K562 (cell line): Measurements from ENCODE around the gene RGS7BP. TPM values are rescaled to one million over a fixed set of nuclear protein-coding genes. Genes with fewer than 3 reads are reported as not detected.

Experiments
- ATAC-seq: fragments of 200-7000 bp; cut with Tn5 transposase; 3 replicates; pipeline ENCODE4 v1.9.1; 2020; ENCODE audit warnings: moderate library complexity
- BruUV-seq: library from RNA; stranded (reverse); fragments of 400-500 nt; replicated peaks from 2 replicates; lab custom pipeline; 2021; lab: Mats Ljungman, UMichigan
- CTCF ChIA-PET: fragments of 300-600 bp; formaldehyde crosslinking; extraction: SDS; loops from one replicate; lab custom pipeline; 2021; ENCODE audit warnings: low intra/inter-chr PET ratio; lab: Yijun Ruan, JAX
- POLR2A ChIA-PET: fragments of 300-600, 350-650 bp; sonication (Branson Sonifier 250); formaldehyde crosslinking; extraction: SDS; loops from one replicate; lab custom pipeline; 2021; ENCODE audit warnings: antibody characterized with exemption, inconsistent platforms; lab: Yijun Ruan, JAX
- DNase-seq, 4 experiments: peaks; one replicate each; pipeline versions ENCODE4 v3.0.0 to v3.0.0-alpha.2; 2011 to 2018; ENCODE audit warnings: low spot score in 3 of 4, mixed read lengths in 3 of 4; ENCODE audit errors: extremely low read depth in 1 of 4
- FAIRE-seq: peaks from 2 replicates; lab custom pipeline; 2011; peaks lifted over from hg19 to GRCh38; lab: Jason Lieb, UNC
- H2AFZ ChIP-seq: 2 replicates; pipeline ENCODE4 v1.6.0; 2011; ENCODE audit warnings: low read depth, low read length, control low read depth, inconsistent platforms
- H3K27ac ChIP-seq: fragments of 200-600 bp; 3 replicates; pipeline ENCODE4 v1.8.0; 2011; ENCODE audit warnings: low read depth, mild to moderate bottlenecking, control low read depth, inconsistent platforms, low read length, moderate library complexity, mixed read lengths; ENCODE audit errors: extremely low read depth
- H3K27me3 ChIP-seq, 2 experiments: fragments of 300-600 bp in 1 of 2; 2 replicates in 1 of 2; 3 replicates in 1 of 2; pipeline versions ENCODE4 v1.6.0 to v1.8.0; 2011; ENCODE audit warnings: inconsistent platforms in 2 of 2, low read length in 2 of 2, mild to moderate bottlenecking in 1 of 2, mixed read lengths in 1 of 2, moderate library complexity in 1 of 2; ENCODE audit not compliant: control insufficient read depth in 2 of 2, insufficient read depth in 2 of 2
- H3K36me3 ChIP-seq: fragments of 300-600 bp; 3 replicates; pipeline ENCODE4 v1.8.0; 2011; ENCODE audit warnings: mild to moderate bottlenecking, low read length, inconsistent platforms; ENCODE audit not compliant: control insufficient read depth, insufficient read depth
- H3K4me1 ChIP-seq, 2 experiments: fragments of 200-600 bp in 1 of 2; replicated peaks in 1 of 2; 2 replicates in 1 of 2; 3 replicates in 1 of 2; pipeline versions ENCODE4 v1.5.1 to v1.8.0; 2011; ENCODE audit warnings: inconsistent platforms in 2 of 2, low read length in 2 of 2, mild to moderate bottlenecking in 1 of 2, mixed read lengths in 1 of 2, moderate library complexity in 1 of 2; ENCODE audit not compliant: control insufficient read depth in 2 of 2, insufficient read depth in 2 of 2
- H3K4me2 ChIP-seq: 2 replicates; pipeline ENCODE4 v1.6.1; 2011; ENCODE audit warnings: low read length, control low read depth, inconsistent platforms, mixed read lengths; ENCODE audit not compliant: insufficient read depth
- H3K4me3 ChIP-seq: fragments of 200-600 bp; sonication (generic), shearing (Covaris generic); 2 replicates; pipeline ENCODE4 v1.5.1; 2016; ENCODE audit warnings: control low read depth, inconsistent platforms
- H3K79me2 ChIP-seq: fragments of 200-600 bp; 3 replicates; pipeline ENCODE4 v1.8.0; 2011; ENCODE audit warnings: low read length, inconsistent platforms; ENCODE audit not compliant: control insufficient read depth, insufficient read depth
- H3K9ac ChIP-seq, 2 experiments: 2 replicates each; pipeline versions ENCODE4 v1.6.0 to v1.6.1; 2011; ENCODE audit warnings: low read depth in 2 of 2, low read length in 2 of 2, control low read depth in 1 of 2, inconsistent platforms in 1 of 2, mild to moderate bottlenecking in 1 of 2, mixed read lengths in 1 of 2; ENCODE audit not compliant: insufficient read depth in 1 of 2
- H3K9me1 ChIP-seq: one replicate; pipeline ENCODE4 v1.6.0; 2011; ENCODE audit warnings: inconsistent platforms, mild to moderate bottlenecking, low read length, moderate library complexity; ENCODE audit not compliant: control insufficient read depth, insufficient read depth
- H3K9me3 ChIP-seq: replicated peaks from 2 replicates; pipeline ENCODE4 v1.5.1; 2011; ENCODE audit warnings: low read depth, low read length, inconsistent platforms; ENCODE audit not compliant: control insufficient read depth, insufficient read depth
- H4K20me1 ChIP-seq: replicated peaks from 2 replicates; pipeline ENCODE4 v1.6.1; 2011; ENCODE audit warnings: low read length, inconsistent platforms, mixed read lengths; ENCODE audit not compliant: control insufficient read depth, insufficient read depth
- CREB3L1 ChIP-seq: fragments of 450-650 bp; IDR thresholded peaks from 2 replicates; pipeline ENCODE4 v1.6.1; 2014; ENCODE audit warnings: low read depth, mild to moderate bottlenecking, moderate library complexity, borderline replicate concordance
- ELF2 ChIP-seq: fragments of 250-450 bp; sonication (Bioruptor Pico); IDR thresholded peaks from 2 replicates; pipeline ENCODE4 v1.5.0; 2021; ENCODE audit warnings: mild to moderate bottlenecking
- FOSL1 ChIP-seq: fragments of 200-800 bp; sonication (Bioruptor generic); conservative IDR thresholded peaks from 2 replicates; pipeline ENCODE4 v1.6.1; 2016; ENCODE audit warnings: missing genetic modification characterization, missing compliant biosample characterization
- JUNB ChIP-seq: fragments of 450-650 bp; formaldehyde crosslinking; conservative IDR thresholded peaks from 2 replicates; pipeline ENCODE4 v1.4.0; 2020; ENCODE audit warnings: mild to moderate bottlenecking
- KDM5B ChIP-seq: fragments of 200-600 bp; sonication (generic); IDR thresholded peaks from 2 replicates; pipeline ENCODE4 v1.6.1; 2012; ENCODE audit warnings: low read depth, mild to moderate bottlenecking, moderate library complexity, low read length, control low read depth, inconsistent platforms; ENCODE audit not compliant: insufficient replicate concordance
- POLR2AphosphoS2 ChIP-seq: IDR thresholded peaks from 2 replicates; pipeline ENCODE4 v1.6.1; 2012; ENCODE audit warnings: low read length, improper control_type of control experiment
- PTBP1 ChIP-seq: fragments of 200-400 bp; formaldehyde crosslinking; IDR thresholded peaks from 2 replicates; pipeline ENCODE4 v1.6.1; 2017; ENCODE audit warnings: low read depth, low read length
- SIN3B ChIP-seq: fragments of 450-650 bp; IDR thresholded peaks from 2 replicates; pipeline ENCODE4 v1.6.1; 2017; ENCODE audit warnings: low read depth, mild to moderate bottlenecking, moderate library complexity
- SMAD3 ChIP-seq: fragments of 450-650 bp; formaldehyde crosslinking; conservative IDR thresholded peaks from 2 replicates; pipeline ENCODE4 v1.4.0; 2020; ENCODE audit warnings: mild to moderate bottlenecking
- SOX6 ChIP-seq: fragments of 450-650 bp; IDR thresholded peaks from 2 replicates; pipeline ENCODE4 v1.6.1; 2014; ENCODE audit warnings: mild to moderate bottlenecking
- STAG1 ChIP-seq: sonication (generic); formaldehyde crosslinking; IDR thresholded peaks from 2 replicates; pipeline ENCODE4 v1.5.0; 2020; ENCODE audit warnings: missing genetic modification reagents, borderline replicate concordance
- ZNF696 ChIP-seq: fragments of 250-450 bp; sonication (Bioruptor Pico); conservative IDR thresholded peaks from 2 replicates; pipeline ENCODE4 v1.4.0; 2020; ENCODE audit warnings: mild to moderate bottlenecking, moderate library complexity
- WGBS: fragments of 100-300 bp; shearing (Covaris generic); methylation state at CpG from one replicate; pipeline ENCODE4 v1.1.6; 2016; ENCODE audit warnings: low coverage, mixed read lengths; ENCODE audit not compliant: insufficient coverage; ENCODE audit errors: missing lambda C conversion rate; 5-methylcytosine and 5-hydroxymethylcytosine counted together
- in situ Hi-C: fragments of 300-500 bp; cut with MboI; formaldehyde crosslinking; loops from 4 replicates; pipeline ENCODE4 v1.15.0; 2018; ENCODE audit warnings: inconsistent platforms, mixed read lengths
- intact Hi-C: fragments of 100-400 bp; cut with micrococcal nuclease; formaldehyde crosslinking; loops from 2 replicates; pipeline ENCODE4 v1.14.2; 2022
- polyA plus RNA-seq, 8 experiments: library from polyadenylated mRNA; depleted of rRNA in 4 of 8; stranded (reverse) in 5 of 8; unstranded in 3 of 8; fragments of >200 nt; fragmentation: Nextera tagmentation in 2 of 8; fragmentation: Illumina TruSeq in 1 of 8; extraction: Ambion mirVana in 2 of 8; extraction: Trizol in 1 of 8; gene quantifications; 2 replicates each; pipeline versions ENCODE4 v1.2.1 to v1.2.3, GENCODE V29; 2011 to 2014; ENCODE audit warnings: inconsistent platforms in 1 of 8, missing spikeins in 1 of 8
- total RNA-seq, 7 experiments: library from RNA; depleted of rRNA in 6 of 7; stranded (reverse); fragments of >200 nt in 6 of 7; fragmentation: Illumina TruSeq in 2 of 7; extraction: Trizol in 2 of 7; gene quantifications; 2 replicates each; pipeline versions ENCODE4 v1.2.1 to v1.2.3, GENCODE V29; 2011 to 2021; ENCODE audit warnings: low replicate concordance in 1 of 7
- TF ChIP-seq, protein P1 (sequence below): sonication (generic); formaldehyde crosslinking; IDR thresholded peaks from 2 replicates; pipeline ENCODE4 v1.8.0; 2022; ENCODE audit warnings: mild to moderate bottlenecking, missing genetic modification reagents
- TF ChIP-seq, protein P2 (sequence below), 3 experiments: fragments of 200-800 bp in 1 of 3; fragments of 250-450 bp in 1 of 3; fragments of 450-650 bp in 1 of 3; sonication (Bioruptor Pico) in 1 of 3; sonication (Bioruptor generic) in 1 of 3; formaldehyde crosslinking in 1 of 3; IDR thresholded peaks; 2 replicates each; pipeline versions ENCODE4 v1.6.1 to v1.8.0; 2016 to 2022; ENCODE audit warnings: mild to moderate bottlenecking in 2 of 3, missing genetic modification characterization in 2 of 3, missing compliant biosample characterization in 1 of 3, moderate library complexity in 1 of 3
- TF ChIP-seq, protein P3 (sequence below): sonication (generic); formaldehyde crosslinking; IDR thresholded peaks from 2 replicates; pipeline ENCODE4 v1.9.0; 2022; ENCODE audit warnings: mild to moderate bottlenecking, missing genetic modification reagents

Gene RGS7BP
- total and polyA plus RNA-seq, 9 of the 15 experiments (the other 6 are each of a cell fraction or from before 2014, with no cell fraction given): not detected

- Histone ChIP-seq H4K20me1 (no peaks in the 10 kb centered on the region), H3K4me2 (peak overlapping the region; percentile 84; the same call in 1 of the 2 replicates), H3K4me1 (peaks cover 0 to 7% of the 10 kb centered on the region in 2 experiments; a peak in 2 of 5 replicates), H3K36me3 (no peaks in the 10 kb centered on the region), H3K27me3 (peaks cover 0 to 6% of the 10 kb centered on the region in 2 experiments; a peak in 2 of 5 replicates), H3K27ac (no peak overlapping the region), H2AFZ (peak overlapping the region; percentile 90; the same call in 1 of the 2 replicates), H3K79me2 (no peaks in the 10 kb centered on the region), H3K9me1 (no peaks in the 10 kb centered on the region), H3K9me3 (no peaks in the 10 kb centered on the region), H3K9ac (no peak overlapping the region), H3K4me3 (no peak overlapping the region)
- in situ Hi-C loops: loop anchor here (25.0 kb wide), 1 partner anchor 850 kb away; the partner anchor contains the start of gene ADAMTS6
- peak; percentile 54 for ATAC-seq
- CTCF ChIA-PET: interaction anchor here (0.6 to 2.0 kb wide), 3 partner anchors 147 to 951 kb away, joined by 3 to 12 read pairs (median 3); no protein-coding TSS in a partner anchor
- intact Hi-C loops: loop anchor here (5.0 to 10.0 kb wide), 2 partner anchors 45 to 308 kb away; no protein-coding TSS in a partner anchor
- no peak for FAIRE-seq
- no TSS peak for BruUV-seq
- POLR2A ChIA-PET: interaction anchor here (0.7 kb wide), 1 partner anchor 229 kb away, joined by 4 read pairs; no protein-coding TSS in a partner anchor
- WGBS: 0% methylated on average over 8 of the region's 9 CpGs
- DNase-seq: no peak
- TF ChIP-seq POLR2AphosphoS2 (no peak), SMAD3 (CRISPR knock-in tag) (no peak), FOSL1 (no peak), JUNB (no peak), SOX6 (no peak), PTBP1 (no peak), STAG1 (CRISPR knock-in tag) (no peak), SIN3B (no peak), CREB3L1 (0 out of 2 replicates have a peak, but pooled peaks have one; percentile 39), ZNF696 (CRISPR knock-in tag) (no peak), ELF2 (no peak), KDM5B (no peak)
- TF ChIP-seq, protein P1, sequence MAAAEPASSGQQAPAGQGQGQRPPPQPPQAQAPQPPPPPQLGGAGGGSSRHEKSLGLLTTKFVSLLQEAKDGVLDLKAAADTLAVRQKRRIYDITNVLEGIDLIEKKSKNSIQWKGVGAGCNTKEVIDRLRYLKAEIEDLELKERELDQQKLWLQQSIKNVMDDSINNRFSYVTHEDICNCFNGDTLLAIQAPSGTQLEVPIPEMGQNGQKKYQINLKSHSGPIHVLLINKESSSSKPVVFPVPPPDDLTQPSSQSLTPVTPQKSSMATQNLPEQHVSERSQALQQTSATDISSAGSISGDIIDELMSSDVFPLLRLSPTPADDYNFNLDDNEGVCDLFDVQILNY (CRISPR knock-in tag): no peak
- TF ChIP-seq, protein P2, sequence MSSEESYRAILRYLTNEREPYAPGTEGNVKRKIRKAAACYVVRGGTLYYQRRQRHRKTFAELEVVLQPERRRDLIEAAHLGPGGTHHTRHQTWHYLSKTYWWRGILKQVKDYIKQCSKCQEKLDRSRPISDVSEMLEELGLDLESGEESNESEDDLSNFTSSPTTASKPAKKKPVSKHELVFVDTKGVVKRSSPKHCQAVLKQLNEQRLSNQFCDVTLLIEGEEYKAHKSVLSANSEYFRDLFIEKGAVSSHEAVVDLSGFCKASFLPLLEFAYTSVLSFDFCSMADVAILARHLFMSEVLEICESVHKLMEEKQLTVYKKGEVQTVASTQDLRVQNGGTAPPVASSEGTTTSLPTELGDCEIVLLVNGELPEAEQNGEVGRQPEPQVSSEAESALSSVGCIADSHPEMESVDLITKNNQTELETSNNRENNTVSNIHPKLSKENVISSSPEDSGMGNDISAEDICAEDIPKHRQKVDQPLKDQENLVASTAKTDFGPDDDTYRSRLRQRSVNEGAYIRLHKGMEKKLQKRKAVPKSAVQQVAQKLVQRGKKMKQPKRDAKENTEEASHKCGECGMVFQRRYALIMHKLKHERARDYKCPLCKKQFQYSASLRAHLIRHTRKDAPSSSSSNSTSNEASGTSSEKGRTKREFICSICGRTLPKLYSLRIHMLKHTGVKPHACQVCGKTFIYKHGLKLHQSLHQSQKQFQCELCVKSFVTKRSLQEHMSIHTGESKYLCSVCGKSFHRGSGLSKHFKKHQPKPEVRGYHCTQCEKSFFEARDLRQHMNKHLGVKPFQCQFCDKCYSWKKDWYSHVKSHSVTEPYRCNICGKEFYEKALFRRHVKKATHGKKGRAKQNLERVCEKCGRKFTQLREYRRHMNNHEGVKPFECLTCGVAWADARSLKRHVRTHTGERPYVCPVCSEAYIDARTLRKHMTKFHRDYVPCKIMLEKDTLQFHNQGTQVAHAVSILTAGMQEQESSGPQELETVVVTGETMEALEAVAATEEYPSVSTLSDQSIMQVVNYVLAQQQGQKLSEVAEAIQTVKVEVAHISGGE (CRISPR knock-in tag; IDR thresholded peaks at IDR 0.05): no peak
- TF ChIP-seq, protein P3, sequence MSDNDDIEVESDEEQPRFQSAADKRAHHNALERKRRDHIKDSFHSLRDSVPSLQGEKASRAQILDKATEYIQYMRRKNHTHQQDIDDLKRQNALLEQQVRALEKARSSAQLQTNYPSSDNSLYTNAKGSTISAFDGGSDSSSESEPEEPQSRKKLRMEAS (CRISPR knock-in tag): peak; percentile 17; the same call in 1 of the 2 replicates
These were observed 131.3 kb downstream of the RGS7BP start for GRCh38 chr5:64637144-64637543.
